HG03575 (cell line): ENCODE data around the gene PPCS.

Experiments used
- ATAC-seq: cut with Tn5 transposase; IDR thresholded peaks from one replicate; pipeline ENCODE4 v1.9.1; 2021; ENCODE audit not compliant: unreplicated experiment, insufficient number of reproducible peaks, low FRiP score; ENCODE audit errors: extremely low read depth

The PPCS gene

DNA sequence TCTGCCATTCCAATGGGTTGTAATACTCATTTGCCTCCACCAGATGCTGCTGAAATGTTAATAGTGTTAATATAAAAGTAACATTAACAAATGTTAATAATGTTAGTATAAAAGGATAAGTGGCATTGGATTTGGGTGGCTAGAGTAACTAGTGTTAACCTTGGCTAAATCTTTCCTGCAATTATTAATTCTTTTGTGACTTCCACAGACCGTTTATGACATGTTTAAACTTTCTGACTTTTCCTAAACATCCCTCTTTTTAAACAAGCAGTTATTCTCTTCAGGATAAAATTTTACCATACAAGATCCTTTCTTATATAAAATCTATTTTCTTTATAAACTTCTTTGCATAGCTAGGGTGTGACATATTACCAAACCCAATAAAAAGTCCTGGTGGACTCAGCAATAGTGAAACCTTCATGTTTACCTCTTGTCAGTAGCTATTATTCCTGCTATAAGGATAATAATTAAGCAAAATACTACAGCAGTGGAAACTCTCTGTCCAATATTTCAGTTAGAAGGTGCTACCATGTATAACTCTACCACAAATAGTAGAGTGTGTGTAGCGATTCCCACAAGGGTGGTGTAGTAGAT lies 48.3 kb downstream of the PPCS start:
- no peak for ATAC-seq

GRCh38 chr1:42506576-42506975 lies 50.2 kb downstream of the PPCS start:
- ATAC-seq, result no peak
